DLD1 (cell line): ENCODE results near the gene DYNC1I2.
"Not testable (repeated sequence)": the region's sequence is repeated elsewhere in the genome, so short reads cannot be mapped to it uniquely, and the experiment has no call there.

ENCODE experiments used
- in situ Hi-C: cut with HindIII; loops from 2 replicates; pipeline ENCODE4 v1.10.0; 2017; ENCODE audit warnings: low sequenced_read_pairs

The DYNC1I2 gene

DNA sequence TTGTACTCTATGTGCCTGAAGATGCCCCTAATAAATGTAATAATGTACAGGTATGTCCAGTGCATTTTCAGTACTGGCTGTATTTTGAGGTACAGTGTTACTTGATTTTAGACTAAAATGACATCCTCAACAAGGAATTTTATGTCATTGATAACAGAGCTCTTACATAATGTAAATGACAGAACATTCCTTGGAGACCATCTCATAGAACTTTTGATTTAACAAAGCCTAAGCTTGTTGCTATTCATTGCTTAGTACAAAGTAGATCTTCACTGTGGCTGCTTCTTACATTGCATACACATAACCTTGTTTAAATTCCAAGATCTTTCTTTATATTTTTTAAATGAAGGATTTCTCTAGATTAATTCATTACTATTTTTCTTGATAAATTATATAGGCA lies 24.1 kb downstream of the DYNC1I2 start:
- in situ Hi-C loops, result no loop called here

DNA sequence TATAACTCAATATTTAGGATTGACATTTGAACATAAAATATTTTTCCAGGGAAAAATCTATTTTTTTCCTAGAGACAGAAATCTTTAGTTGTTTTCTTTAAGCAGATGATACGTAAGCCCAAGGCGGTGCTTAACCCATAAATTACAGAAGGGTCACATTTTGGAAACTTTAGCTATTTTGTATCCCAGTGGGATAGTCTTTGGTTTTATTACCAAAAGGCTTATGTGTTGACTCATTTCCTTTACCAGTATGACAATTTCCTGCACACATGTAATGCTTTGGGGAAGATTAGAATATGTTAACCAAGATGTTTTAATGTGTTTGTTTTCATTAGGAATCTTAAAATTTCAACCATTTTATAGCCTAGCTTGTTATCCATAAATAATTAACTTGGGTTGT lies 24.8 kb downstream of the DYNC1I2 start:
- in situ Hi-C loops, result no loop called here

DNA sequence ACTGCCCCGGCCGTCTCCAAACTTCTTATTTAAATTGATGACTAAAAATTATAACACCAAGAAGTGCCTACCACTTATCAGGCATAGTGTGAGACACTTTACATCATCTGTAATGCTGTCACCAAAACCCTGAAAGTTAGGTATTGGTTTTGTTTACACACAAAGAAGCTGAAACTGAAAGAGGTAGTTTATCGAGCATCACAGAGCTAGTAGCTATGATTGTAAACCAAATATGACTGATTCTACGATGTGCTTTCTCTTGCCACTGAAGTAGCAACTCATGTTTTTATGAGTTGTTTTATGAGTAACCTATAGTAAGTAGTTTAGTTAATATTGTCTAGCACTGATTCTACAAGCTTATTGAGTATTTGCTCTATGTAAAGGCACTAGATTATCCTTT lies 31.5 kb downstream of the DYNC1I2 start:
- in situ Hi-C loops, result no loop called here

DNA sequence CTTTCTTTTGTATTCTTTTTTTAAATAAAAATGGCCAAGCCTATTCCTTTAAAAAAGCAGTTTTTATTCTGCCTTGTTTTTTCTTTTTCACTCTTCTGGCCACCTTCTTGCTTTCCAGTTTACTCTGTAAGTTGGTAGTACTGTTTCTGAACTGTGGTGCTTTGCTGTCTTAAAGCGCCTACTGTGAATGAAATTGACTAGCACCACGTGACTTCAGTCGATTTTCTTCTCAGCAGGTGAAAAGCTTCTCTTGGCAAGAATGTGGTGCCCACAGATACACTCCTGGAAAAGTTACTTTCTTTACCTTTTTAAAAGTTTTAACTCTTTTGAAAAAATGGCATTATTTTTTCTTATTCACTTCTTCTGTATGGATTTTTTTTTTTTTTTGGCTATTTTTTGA lies 32.4 kb downstream of the DYNC1I2 start:
- in situ Hi-C loops, result no loop called here

DNA sequence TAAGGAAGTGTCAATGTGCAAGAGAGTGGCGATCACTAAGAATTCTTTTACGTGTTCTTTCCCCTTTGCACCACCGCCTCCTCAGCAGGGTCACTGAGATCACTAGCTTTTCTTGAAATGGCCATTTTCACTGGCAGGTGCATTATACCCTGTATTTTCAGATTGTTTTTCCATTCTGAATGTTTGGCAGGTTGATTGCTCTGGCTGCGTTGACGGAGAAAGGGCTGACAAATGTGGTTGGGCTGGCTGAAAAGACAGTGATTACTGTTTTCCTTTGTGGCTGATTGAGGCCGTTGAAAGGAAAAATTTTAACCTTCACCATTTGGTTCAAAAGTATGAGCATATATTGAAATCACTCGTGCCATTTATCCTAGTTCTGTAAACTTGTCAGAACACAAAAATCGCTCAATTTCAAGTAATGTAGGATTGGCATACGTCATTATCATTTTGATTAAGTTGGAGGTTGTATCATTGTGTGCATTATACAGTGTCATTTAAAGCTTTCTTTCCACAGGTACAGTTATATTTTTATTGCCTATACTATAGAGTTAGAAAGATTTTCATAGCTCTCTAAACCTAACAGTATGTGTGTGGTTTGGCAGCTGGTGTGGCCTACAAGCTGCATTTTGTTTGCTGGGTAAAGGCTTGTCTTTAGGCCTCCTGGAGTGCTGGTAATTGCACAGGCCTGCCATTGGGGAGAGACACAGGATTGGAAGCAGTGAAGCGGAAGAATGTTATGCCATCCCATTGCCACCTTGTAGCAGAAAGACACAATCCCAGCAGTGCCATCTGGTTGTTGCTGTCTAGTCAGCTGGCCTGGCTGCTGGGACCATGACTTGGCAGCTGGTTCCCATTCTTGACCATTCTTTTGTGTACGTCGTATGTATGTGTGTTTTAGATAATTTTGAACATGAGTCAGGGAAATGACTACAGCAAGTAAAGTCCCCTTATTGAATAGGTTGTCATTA lies 36.7 kb downstream of the DYNC1I2 start:
- in situ Hi-C loops, result no loop called here

DNA sequence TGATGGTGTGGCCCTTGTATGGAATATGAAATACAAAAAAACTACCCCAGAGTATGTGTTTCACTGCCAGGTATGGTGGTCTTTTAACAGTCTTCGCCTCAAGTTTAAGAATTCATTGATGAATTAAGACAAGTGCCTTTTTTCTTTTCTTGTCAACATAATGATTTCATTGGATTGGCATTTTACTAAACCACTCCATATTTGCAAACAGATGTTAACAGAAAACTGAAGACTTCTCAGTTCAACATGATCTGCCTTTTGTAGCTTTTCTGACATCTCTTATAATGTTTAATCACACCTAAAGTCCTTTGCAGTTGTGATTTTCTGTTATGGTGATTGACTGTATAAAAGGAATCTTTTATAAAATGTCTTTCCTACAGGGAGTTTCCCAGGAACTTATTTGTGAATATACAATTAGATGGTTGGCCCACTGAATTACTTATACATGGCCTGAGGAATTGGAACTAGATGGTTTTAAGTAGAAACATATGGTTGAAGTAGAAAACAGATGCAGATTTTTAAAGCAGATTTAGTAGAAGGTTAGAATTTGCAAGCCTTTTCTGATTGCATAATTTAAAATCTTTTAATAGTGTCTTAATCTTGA lies 39.7 kb downstream of the DYNC1I2 start:
- in situ Hi-C loops, result no loop called here

GRCh38 chr2:171728989-171729951 lies 42.0 kb downstream of the DYNC1I2 start:
- in situ Hi-C loops, result no loop called here

GRCh38 chr2:171729952-171730317 lies 42.7 kb downstream of the DYNC1I2 start:
- in situ Hi-C loops, result no loop called here

GRCh38 chr2:171735991-171736710 lies 48.9 kb downstream of the DYNC1I2 start:
- in situ Hi-C loops, result no loop called here

DNA sequence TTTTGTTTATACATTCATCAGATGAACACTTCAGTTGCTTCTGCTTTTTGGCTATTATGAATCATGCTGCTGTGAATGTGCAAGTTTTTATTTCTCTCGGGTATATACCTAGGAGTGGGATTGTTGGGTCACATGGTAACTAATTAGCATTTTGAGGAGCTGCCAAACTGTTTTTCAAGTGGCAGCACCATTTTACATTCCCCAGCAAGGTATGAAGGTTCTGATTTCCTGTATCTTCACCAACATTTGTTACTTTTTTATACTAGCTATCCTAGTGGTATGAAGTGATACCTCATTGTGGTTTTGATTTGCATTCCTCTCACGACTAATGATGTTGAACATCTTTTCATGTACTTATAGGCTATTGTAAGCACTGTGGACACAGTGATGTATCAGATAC lies 53.9 kb downstream of the DYNC1I2 start:
- in situ Hi-C loops, result no loop called here

- in situ Hi-C loops, result no loop called here
These were observed 55.5 kb downstream of the DYNC1I2 start for GRCh38 chr2:171742760-171743159.

DNA sequence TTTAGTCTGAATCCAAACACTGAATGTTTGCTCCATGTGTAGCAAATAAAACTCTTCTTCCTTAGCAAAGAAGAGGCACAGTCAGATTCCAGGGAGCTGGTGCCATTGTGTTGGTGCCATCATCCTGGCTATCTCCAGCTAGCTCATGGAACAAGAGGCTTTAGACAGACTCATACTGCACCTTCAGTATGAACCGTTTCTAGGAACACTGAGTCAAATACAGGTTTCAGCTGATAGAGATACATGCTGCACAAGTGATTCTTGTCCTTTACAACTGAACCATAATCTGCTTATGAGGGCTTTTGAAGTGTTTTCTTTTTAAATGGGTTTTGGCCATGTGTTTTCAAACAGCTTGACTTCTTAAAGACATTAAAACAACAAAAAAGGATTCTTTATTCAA lies 57.9 kb downstream of the DYNC1I2 start:
- in situ Hi-C loops, result no loop called here

- in situ Hi-C loops, result no loop called here
These were observed 58.5 kb downstream of the DYNC1I2 start for GRCh38 chr2:171745806-171746205.

- in situ Hi-C loops, result no loop called here
These were observed 60.1 kb downstream of the DYNC1I2 start for GRCh38 chr2:171747371-171747770.

GRCh38 chr2:171754254-171754939 lies 67.1 kb downstream of the DYNC1I2 start:
- in situ Hi-C loops, result no loop called here

- in situ Hi-C loops, result not testable (repeated sequence)
These were observed 71.5 kb downstream of the DYNC1I2 start for GRCh38 chr2:171758762-171759161.

GRCh38 chr2:171761176-171761575 lies 73.9 kb downstream of the DYNC1I2 start:
- in situ Hi-C loops, result not testable (repeated sequence)

- in situ Hi-C loops, result no loop called here
These were observed 75.8 kb downstream of the DYNC1I2 start for GRCh38 chr2:171762879-171763573.

- in situ Hi-C loops, result no loop called here
These were observed 76.3 kb downstream of the DYNC1I2 start for GRCh38 chr2:171763602-171764001.
